ENCODE measurements around the gene KRT72.

KRT72 gene

DNA sequence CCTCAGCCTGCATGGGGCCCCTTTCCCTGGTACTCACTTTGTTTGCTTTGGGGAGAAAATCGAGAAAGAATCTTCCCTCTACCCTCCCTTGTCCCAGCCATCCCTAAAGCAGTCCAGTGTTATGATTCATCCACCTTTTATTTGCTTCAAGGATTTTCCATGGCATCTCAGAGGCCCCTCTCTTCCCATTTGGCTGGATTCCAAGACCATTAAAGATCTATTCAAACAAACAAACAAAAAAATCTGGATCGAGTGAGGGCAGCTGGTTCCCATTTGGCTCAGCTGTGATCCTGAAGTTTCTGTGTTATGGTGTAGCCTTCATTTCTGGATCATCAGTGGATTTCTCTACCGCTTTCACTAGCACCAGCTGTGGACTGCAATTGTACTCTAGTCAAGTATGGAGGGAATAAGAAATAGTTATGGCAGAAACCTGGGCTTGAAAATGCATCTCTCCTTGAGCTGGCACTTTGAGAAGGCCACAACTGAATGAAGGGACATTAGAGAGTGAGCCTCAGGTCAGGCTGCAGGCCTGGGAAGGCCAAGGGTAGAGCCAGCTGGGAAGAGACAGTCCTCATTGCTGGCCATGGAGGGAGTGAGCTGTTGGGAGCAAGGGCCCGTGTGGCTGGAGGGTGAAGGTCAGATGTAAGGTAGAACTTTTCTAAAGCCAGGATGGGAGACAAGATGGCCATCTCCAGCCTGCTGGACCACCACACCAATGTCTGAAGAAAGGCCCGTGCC, 62.0 kb downstream of the KRT72 start:
- no peak for DNase-seq

DNA sequence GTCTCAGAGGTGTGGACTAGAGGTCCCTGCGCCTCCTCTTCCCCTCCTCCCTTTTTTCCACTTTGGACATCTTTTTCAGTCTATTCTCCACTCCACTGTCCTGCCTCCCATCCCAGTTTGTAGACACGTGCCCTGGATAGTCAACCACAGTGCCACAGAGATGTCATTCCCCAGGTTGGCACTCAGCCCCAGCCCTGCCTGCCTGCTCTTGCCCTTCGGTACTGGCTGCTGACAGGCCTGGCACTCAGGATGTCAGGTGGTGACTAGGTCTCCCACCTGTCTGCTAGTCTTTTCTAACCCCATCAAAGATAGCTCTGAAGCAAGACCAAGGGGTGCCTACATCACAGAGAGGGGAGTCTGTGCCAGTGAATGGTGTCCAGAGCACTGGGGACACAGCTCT, 64.2 kb downstream of the KRT72 start:
- DNase-seq = no peak
